NCI-H748 (cell line): ENCODE results near the gene HK1.
"Not testable (repeated sequence)": the region's sequence is repeated elsewhere in the genome, so short reads cannot be mapped to it uniquely, and the experiment has no call there.

ENCODE experiments used
- DNase-seq: peaks from one replicate; lab custom pipeline; 2025; ENCODE audit not compliant: unreplicated experiment; lab: John Stamatoyannopoulos, UW

HK1 gene

GRCh38 chr10:69254877-69255276 is 23.4 kb upstream of the HK1 start:
- no peak for DNase-seq

DNA sequence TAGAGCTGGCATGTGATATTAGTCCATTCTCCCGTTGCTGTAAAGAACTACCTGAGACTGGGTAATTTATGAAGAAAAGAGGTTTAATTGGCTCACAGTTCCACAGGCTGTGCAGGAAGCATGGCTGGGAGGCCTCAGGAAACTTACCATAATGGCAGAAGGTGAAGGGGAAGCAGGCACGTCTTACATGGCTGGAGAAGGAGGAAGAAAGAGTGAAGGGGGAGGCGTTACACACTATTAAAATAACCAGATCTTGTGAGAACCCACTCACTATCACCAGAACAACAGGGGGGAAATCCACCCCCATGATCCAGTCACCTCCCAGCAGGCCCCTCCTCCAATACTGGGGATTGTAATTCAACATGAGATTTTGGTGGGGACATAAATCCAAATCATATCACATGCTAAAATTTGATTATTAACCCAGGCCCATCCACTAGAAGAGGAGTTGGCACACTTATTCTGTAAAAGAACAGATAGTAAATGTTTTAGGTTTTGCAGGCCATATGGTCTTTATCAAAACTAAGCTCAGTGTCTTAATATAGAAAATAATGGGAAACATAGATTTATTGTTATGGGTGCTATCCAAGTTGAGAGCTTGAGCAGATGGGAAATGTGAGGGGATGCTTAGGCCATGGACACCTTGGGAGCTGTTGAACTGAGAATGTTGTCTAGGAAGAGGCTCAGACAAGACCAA is 18.6 kb upstream of the HK1 start:
- no peak for DNase-seq

- DNase-seq: no peak
These were observed 17.1 kb upstream of the HK1 start for GRCh38 chr10:69261184-69261583.

GRCh38 chr10:69262292-69262751 is 16.0 kb upstream of the HK1 start:
- no peak for DNase-seq

DNA sequence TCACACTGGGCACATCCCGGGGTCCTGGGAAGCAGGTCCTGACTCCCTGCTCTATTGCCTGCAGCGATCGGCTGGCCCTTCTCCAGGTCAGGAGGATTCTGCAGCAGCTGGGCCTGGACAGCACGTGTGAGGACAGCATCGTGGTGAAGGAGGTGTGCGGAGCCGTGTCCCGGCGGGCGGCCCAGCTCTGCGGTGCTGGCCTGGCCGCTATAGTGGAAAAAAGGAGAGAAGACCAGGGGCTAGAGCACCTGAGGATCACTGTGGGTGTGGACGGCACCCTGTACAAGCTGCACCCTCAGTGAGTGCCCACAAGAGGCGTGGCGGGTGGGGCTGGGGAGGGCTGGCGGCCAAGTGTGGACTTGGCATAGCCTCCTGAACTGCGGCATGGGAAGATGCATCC is 12.8 kb upstream of the HK1 start:
- no peak for DNase-seq

GRCh38 chr10:69268761-69269416 is 9.4 kb upstream of the HK1 start:
- no peak for DNase-seq

- DNase-seq: no peak
These were observed 8.5 kb upstream of the HK1 start for GRCh38 chr10:69269761-69270160.

DNA sequence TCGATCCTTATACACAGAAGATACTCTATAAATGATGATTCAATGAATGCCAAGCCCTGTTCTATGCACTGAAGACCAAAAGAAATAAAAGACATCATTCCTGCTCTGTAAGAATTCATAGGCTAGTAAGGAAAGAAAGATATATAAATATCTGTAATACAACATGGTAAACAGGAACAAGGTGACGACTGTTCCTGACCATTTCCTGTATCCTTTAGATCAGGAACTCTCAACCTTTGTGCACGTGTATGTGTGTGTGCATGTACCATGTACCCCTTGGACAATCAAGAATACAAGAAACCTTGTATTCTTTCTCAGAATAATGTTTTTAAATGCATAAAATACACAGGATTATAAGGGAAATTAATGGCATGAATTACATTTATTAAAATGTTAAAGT is 7.3 kb upstream of the HK1 start:
- DNase-seq: no peak

- no peak for DNase-seq
These were observed 5.7 kb upstream of the HK1 start for GRCh38 chr10:69272624-69273023.

DNA sequence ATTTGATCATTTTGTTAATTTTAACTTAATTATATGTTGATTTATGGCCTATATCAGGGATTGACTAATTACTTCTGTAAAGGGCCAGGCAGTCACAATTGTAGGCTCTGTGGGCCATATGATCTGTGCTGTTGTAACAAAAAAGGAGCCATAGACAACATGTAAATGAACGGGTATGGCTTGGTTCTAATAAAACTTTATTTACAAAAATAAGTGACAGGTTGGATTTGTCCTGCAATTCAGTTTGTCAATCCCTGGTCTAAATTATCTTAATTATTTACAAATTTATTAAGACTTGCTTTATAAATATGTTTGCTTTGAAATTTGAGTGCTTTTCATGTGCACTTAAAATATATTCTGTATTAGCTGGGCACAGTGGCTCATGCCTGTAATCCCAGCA is 2.9 kb upstream of the HK1 start:
- no peak for DNase-seq

DNA sequence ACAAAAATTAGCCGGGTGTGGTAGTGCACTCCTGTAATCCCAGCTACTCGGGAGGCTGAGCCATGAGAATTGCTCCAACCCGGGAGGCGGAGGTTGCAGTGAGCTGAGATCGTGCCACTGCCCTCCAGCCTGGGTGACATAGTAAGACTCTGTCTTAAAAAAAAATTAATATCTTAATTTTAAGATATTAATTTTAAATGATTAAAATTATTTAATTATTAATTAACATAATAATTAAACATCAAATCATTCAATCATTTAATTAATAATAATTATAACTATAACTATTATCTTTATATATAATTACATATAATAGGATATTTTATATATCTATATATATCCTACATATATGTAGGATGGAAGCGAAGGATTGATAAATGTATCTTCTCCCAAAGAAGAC is 1.8 kb upstream of the HK1 start:
- no peak for DNase-seq

GRCh38 chr10:69279110-69279509 is 814 bp downstream of the HK1 start:
- DNase-seq: no peak

GRCh38 chr10:69281507-69282413 is 3.5 kb downstream of the HK1 start:
- no peak for DNase-seq

GRCh38 chr10:69284402-69284801 is 6.1 kb downstream of the HK1 start:
- DNase-seq: not testable (repeated sequence)

- no peak for DNase-seq
These were observed 7.4 kb downstream of the HK1 start for GRCh38 chr10:69285699-69286098.

- DNase-seq: no peak
These were observed 8.9 kb downstream of the HK1 start for GRCh38 chr10:69287181-69287580.

DNA sequence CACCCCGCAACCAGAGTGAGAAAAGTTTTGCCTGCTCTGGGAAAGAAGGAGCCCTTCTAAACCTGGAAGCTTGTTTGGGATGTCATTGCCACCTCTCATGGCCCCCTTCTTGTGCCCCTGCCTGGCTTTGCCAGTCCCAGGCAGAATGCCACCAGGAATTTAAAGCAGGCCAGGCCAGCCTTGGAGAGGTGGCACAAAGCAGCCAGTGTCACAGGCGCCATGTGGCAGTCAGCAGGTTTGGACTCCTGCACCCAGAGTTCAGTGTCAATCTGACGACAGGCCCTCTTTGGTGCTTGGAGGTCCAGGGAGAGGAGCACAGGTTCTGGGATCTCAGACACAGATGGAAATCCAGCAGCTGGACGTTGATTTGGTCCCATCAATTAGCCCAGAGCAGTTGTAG is 12.7 kb downstream of the HK1 start:
- DNase-seq: no peak

DNA sequence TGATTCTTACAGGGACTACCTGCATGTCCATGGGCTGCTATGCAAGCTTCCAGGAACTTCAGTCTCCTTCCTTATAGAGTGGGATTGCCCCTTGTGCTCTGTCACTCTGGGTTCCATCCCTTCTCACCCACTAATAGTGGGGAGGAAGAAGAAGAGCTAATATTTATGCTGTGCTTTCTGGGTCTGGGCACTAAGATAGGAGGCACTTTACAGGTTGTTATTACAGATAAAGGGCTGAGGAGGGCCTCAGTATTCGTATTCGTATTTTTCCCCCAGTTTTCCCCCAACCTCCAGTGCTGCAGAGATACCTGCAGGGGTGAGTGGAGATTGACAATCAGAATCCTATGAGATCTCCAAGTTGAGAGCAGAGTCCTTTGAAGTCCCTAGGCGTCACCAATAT is 14.2 kb downstream of the HK1 start:
- no peak for DNase-seq

GRCh38 chr10:69295027-69295636 is 16.8 kb downstream of the HK1 start:
- DNase-seq: no peak

- DNase-seq: no peak
These were observed 25.3 kb downstream of the HK1 start for GRCh38 chr10:69303632-69304051.

DNA sequence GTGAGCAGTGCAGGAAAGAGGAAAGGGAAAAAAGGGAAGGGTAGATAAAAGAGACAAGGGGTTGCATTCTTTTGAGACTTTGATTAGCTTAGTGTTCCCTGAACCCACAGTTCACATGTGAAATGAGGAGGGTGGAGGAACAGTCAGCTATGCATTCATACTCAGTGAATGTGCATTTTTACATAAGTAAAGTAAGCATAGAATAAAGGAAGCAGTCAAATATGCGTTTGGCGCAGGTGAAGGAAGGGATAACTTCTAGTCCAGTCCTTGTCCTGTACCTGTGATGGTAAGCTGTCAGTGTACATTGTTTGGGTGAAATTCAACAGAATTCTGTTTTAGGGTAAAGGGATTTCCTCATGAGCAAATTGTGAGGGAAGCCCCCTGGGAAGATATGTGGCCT is 28.1 kb downstream of the HK1 start:
- no peak for DNase-seq
